ENCODE data around the gene ITGA3.
A peak's percentile ranks its signal among the peaks of the same experiment; 100 is the strongest.
"Not testable (repeated sequence)": the region's sequence is repeated elsewhere in the genome, so short reads cannot be mapped to it uniquely, and the experiment has no call there.

Gene ITGA3

GRCh38 chr17:50060951-50061712 lies 5.2 kb downstream of the ITGA3 start:
- no peak overlapping the region for H3K4me3 ChIP-seq (ENCODE audit: low read depth, low read length)
- no peak for TF ChIP-seq CTCF (IDR thresholded peaks at IDR 0.05; ENCODE audit: low read depth, low read length)
- no peak for TF ChIP-seq MAX (IDR thresholded peaks at IDR 0.05; ENCODE audit: low read depth, low read length)
- TF ChIP-seq POLR2A (IDR thresholded peaks at IDR 0.05; ENCODE audit: extremely low read depth, insufficient read length), result no peak
- TF ChIP-seq MYC (IDR thresholded peaks at IDR 0.05; ENCODE audit: low read depth, low read length), result no peak
- no peak for DNase-seq (ENCODE audit: low read depth)

GRCh38 chr17:50061713-50062045 lies 5.8 kb downstream of the ITGA3 start:
- DNase-seq (ENCODE audit: low read depth); H3K4me3 ChIP-seq (ENCODE audit: low read depth, low read length): not testable (repeated sequence)

- TF ChIP-seq CTCF (IDR thresholded peaks at IDR 0.05; ENCODE audit: low read depth, low read length) (no peak), POLR2A (IDR thresholded peaks at IDR 0.05; ENCODE audit: extremely low read depth, insufficient read length) (no peak), MYC (IDR thresholded peaks at IDR 0.05; ENCODE audit: low read depth, low read length) (no peak), MAX (IDR thresholded peaks at IDR 0.05; ENCODE audit: low read depth, low read length) (no peak)
- no peak overlapping the region for H3K4me3 ChIP-seq (ENCODE audit: low read depth, low read length)
- no peak for DNase-seq (ENCODE audit: low read depth)
These were observed 6.7 kb downstream of the ITGA3 start for GRCh38 chr17:50062293-50063243.

- TF ChIP-seq MAX (IDR thresholded peaks at IDR 0.05; ENCODE audit: low read depth, low read length) (no peak), POLR2A (IDR thresholded peaks at IDR 0.05; ENCODE audit: extremely low read depth, insufficient read length) (no peak), MYC (IDR thresholded peaks at IDR 0.05; ENCODE audit: low read depth, low read length) (no peak), CTCF (IDR thresholded peaks at IDR 0.05; ENCODE audit: low read depth, low read length) (no peak)
- H3K4me3 ChIP-seq (ENCODE audit: low read depth, low read length), result no peak overlapping the region
- DNase-seq (ENCODE audit: low read depth), result no peak
These were observed 7.8 kb downstream of the ITGA3 start for GRCh38 chr17:50063561-50064252.

GRCh38 chr17:50064253-50065001 lies 8.5 kb downstream of the ITGA3 start:
- DNase-seq (ENCODE audit: low read depth), result peak; percentile 90
- TF ChIP-seq MYC (IDR thresholded peaks at IDR 0.05; ENCODE audit: low read depth, low read length) (0 out of 2 replicates have a peak, but pooled peaks have one; percentile 16), MAX (IDR thresholded peaks at IDR 0.05; ENCODE audit: low read depth, low read length) (0 out of 2 replicates have a peak, but pooled peaks have one; percentile 5), POLR2A (IDR thresholded peaks at IDR 0.05; ENCODE audit: extremely low read depth, insufficient read length) (no peak)
- no peak overlapping the region for H3K4me3 ChIP-seq (ENCODE audit: low read depth, low read length)

GRCh38 chr17:50065056-50065455 lies 9.1 kb downstream of the ITGA3 start:
- no peak overlapping the region for H3K4me3 ChIP-seq (ENCODE audit: low read depth, low read length)
- TF ChIP-seq MYC (IDR thresholded peaks at IDR 0.05; ENCODE audit: low read depth, low read length), result no peak
- no peak for TF ChIP-seq POLR2A (IDR thresholded peaks at IDR 0.05; ENCODE audit: extremely low read depth, insufficient read length)
- no peak for TF ChIP-seq MAX (IDR thresholded peaks at IDR 0.05; ENCODE audit: low read depth, low read length)
- no peak for DNase-seq (ENCODE audit: low read depth)

All from NB4 (cell line).